Stimulated activated CD4-positive, alpha-beta T cell treated with anti-CD3 and anti-CD28 coated beads, Interleukin-4, amount 100 ng/mL, for 48 hours (primary cell): ENCODE data around the gene PMVK.
A peak's percentile ranks its signal among the peaks of the same experiment; 100 is the strongest.

ENCODE experiments used
- DNase-seq, 2 donors: peaks; one replicate each; pipeline ENCODE4 v3.0.0-alpha.2; 2020; ENCODE audit warnings: low read depth in 2 of 2

Gene PMVK

DNA sequence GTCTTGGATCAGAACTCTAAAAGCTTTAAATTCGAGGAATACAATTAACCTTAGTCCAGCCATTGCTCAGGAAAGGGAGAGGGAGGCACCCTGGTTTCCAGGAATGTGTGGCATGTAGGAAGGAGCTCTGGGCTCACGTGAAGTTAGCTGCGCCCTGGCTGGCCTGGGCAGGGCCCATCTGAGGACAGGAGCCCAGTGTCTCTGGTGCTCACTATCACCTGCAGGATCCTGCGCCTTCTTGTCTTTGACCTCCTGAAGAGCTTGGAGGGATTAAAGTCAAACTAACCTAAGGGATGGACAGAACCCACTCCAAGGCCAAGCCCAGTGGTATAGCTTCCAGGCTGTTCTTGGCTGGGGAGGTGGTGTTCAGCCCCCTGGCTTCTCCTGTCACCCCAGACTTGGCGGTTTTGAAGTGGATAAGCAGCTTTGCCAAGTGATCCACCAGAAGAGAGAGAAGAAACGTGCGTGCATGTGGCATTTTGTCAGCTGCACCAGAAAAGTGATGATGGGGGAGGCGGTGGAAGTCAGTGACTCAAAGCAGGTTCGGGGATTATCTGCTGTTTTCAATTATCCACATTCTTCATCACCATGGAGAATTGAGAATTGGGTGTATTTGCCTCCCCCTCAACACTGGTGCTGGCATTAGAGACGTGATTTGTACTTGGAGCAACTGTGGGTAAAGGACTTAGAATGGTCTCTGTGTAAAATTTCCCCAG is 54.5 kb downstream of the PMVK start:
- no peak for DNase-seq

DNA sequence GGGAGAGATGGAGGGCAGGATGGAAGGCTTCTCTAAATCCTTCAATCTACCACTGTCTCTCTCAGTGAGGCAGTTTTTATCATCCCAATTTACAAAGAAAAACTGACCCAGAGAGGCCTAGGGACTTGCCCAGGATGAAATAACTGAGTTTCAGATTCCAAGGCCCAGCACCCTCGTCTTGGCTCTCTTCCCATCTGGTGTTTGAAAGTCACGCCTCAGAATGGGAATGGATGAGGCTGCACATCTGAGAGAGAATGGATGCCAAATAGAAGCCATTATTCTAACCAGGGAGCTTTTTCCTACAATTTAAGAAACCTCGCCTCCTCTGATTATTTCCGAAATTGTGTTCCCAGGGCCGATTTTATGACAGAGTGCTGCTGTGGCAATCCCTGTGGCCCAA is 55.8 kb downstream of the PMVK start:
- DNase-seq = no peak

DNA sequence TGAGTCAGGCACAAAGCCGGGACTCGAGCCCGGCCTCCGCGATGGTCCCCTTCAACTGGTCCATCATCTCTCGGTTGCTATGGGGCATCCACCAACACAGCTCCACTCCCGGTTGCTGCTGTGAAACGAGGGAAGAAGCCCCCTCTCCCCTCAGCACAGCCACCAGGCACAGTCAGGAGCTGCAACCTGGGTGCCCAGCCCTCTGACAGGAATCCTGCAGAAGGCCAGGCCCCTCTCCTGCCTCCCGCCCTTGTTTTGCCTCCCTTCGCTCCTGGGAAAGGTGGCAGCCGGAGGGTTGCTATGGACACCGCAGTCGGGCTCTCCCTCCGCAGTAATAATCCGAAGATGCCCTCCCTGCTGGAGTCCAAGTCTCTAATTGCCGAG is 57.5 kb downstream of the PMVK start:
- no peak for DNase-seq

DNA sequence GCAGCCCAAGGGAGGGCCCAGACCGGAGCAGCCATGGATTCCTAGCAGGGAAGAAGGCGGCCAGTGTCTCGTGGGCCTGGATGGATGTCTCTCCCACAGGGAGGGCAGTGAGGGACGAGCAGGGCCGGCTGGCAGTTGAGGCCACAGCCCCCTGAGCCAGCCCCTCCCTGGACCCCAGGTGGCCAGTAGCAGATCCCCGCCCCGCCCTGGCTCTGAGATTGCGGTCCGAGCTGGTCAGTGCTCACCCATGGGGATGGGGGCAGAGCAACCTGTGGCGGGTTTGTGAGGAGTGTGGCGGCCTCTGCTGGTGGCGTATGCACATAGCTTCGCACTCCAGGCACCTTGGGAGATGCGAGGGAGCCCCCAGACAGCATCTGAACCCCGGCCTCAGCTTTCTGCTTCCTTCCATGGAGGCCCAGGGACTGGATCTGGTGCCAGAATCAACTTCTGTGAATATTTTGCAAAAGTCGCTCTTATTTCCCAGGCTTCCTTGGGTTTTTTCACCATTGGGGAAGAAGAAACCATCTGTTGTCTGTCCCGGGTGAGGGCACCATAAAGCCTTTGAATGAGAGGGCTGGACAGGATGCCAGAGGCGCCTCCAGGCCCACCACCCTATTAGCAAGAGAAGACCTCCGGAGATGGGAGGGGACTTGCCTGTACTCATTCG is 58.0 kb downstream of the PMVK start:
- peak; percentile 62 to 68 for DNase-seq

DNA sequence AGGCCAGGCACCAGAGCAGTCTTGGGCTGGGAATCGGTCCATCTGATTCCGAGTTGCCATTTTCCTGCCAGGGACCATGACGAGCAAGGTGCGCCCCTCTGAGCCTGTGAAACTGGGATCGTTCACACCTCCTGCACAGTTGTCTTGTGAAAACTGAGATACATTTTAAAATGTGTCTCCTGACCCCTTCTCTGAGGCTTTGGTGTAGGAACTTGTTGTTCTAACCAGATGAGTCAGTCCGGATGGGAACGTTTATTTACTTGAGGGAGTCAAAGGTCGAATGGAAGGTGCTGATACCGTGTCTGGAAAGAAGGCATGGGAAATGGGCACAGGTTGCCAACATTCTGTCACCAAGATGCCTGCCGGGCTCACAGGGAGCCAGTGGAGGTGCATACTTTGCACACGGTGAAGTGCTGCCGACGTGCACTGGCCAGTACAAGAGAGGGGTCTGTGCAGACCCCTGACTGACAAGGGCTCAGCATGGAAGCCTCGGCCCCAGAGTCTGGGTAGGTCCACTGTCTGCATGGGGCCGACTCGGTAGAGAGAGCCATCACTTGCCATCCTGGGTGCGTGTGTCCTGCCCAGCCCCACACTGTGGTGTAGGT is 59.0 kb downstream of the PMVK start:
- no peak for DNase-seq

DNA sequence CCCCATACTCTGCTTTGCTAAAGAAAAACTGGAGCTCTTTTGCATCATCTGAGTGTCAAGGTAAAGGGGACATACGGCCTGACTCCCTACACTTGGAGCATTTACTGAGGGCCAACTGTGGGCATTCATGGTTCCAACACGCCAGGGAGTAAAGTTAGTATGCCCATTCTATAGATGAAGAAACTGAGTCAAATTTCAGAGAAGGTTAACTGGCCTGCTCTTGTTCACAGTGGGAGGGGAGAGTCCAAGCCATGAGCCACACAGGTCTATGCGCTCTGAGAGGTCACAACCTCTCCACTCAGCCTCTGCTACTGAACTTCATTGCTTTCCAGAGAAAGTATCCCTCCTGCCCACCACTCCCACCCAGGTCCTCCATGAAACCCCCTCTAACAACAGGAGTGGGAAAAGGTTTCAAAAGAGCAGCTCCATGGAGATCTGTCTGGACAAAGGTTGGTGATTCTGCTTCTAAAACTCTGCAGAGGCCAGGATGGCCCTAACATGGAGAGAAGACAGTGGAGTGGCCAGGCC is 59.6 kb downstream of the PMVK start:
- DNase-seq = no peak
